GM12872 (cell line): ENCODE data around the gene SRSF4.

Experiments used
- TF ChIP-seq, protein P1 (sequence below): IDR thresholded peaks from 3 replicates; pipeline ENCODE4 v1.5.1; 2011; ENCODE audit warnings: low read depth, mild to moderate bottlenecking, low read length, moderate library complexity; ENCODE audit not compliant: insufficient read depth

The SRSF4 gene

DNA sequence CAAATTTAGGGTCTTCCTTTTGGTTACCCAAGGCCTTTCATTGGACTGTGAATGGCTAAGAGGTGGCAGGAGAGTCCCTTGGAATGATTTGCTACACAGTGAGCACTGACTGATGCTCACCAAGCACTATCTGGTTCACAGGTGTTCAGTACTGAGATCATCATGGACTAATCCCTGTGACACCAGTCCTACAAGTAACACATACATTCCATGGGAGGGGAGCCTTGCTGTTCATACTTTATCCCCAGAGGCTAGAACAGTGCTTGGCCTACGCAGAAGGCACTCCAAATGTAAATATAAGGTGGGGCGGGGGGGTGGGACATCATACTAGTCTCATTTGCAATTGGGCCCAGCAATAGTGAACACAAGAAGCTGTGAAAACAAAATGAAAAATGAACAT lies 37.5 kb downstream of the SRSF4 start:
- TF ChIP-seq, protein P1, sequence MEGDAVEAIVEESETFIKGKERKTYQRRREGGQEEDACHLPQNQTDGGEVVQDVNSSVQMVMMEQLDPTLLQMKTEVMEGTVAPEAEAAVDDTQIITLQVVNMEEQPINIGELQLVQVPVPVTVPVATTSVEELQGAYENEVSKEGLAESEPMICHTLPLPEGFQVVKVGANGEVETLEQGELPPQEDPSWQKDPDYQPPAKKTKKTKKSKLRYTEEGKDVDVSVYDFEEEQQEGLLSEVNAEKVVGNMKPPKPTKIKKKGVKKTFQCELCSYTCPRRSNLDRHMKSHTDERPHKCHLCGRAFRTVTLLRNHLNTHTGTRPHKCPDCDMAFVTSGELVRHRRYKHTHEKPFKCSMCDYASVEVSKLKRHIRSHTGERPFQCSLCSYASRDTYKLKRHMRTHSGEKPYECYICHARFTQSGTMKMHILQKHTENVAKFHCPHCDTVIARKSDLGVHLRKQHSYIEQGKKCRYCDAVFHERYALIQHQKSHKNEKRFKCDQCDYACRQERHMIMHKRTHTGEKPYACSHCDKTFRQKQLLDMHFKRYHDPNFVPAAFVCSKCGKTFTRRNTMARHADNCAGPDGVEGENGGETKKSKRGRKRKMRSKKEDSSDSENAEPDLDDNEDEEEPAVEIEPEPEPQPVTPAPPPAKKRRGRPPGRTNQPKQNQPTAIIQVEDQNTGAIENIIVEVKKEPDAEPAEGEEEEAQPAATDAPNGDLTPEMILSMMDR, result no peak

DNA sequence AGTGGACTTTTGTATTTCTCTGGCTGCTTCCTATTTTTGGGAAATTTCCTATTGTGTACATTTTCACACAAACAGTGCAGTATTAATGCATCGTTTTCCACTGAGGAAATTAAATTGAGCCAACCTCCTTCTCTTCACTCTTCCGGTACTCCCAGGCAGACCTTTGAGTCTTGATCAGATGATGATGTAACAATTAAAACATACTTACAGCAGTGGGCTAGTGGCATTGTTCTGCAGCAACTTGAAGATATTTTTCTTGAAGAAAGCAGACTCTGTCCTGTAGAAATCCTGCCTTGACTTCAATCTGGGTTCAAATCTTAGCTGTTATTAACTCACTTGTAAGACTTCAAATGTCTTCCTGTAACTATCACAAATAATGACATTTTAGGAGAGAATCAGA lies 39.0 kb downstream of the SRSF4 start:
- TF ChIP-seq, protein P1, result no peak

DNA sequence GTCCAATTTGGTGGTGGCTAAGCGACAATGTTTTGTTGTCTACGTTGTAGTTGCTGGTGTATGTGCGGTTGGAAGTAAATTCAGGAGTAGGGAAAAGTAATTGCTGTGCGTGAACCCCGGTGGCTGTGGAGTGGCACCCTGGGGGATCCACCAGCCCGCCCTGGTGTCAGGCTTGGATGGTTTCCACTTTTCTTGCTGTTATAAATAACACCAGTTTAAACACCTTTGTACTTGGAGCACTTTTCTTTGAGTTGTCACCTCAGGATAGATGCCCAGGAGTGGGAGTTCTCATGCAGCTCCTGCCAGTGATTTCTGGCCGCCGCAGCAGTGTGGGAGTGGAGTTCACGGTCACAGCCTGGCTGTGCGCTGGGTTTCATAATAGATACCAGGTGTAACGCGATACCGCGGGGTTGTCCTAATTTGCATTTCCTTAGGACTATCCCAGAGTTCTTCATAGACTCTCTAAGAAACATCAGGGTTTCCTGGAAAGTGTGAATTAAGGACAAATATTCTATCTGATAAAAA lies 45.2 kb downstream of the SRSF4 start:
- TF ChIP-seq, protein P1, result no peak

DNA sequence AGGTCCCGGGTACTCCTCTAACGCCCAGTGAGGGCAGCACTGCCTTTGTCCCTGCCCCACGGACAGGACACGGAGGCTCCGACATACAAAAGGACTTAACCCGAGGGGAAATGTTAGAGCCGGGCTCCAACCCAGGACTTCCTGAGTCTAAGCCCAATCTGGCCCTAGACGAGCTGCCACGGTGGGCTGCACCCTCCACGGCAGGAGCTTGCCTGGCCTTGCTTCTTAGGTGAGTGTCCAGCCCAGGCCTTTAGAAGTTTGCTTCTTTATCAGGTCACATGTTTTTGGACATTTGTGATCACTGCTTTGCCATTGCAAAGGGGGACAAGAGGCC lies 47.0 kb downstream of the SRSF4 start:
- TF ChIP-seq, protein P1, result no peak

DNA sequence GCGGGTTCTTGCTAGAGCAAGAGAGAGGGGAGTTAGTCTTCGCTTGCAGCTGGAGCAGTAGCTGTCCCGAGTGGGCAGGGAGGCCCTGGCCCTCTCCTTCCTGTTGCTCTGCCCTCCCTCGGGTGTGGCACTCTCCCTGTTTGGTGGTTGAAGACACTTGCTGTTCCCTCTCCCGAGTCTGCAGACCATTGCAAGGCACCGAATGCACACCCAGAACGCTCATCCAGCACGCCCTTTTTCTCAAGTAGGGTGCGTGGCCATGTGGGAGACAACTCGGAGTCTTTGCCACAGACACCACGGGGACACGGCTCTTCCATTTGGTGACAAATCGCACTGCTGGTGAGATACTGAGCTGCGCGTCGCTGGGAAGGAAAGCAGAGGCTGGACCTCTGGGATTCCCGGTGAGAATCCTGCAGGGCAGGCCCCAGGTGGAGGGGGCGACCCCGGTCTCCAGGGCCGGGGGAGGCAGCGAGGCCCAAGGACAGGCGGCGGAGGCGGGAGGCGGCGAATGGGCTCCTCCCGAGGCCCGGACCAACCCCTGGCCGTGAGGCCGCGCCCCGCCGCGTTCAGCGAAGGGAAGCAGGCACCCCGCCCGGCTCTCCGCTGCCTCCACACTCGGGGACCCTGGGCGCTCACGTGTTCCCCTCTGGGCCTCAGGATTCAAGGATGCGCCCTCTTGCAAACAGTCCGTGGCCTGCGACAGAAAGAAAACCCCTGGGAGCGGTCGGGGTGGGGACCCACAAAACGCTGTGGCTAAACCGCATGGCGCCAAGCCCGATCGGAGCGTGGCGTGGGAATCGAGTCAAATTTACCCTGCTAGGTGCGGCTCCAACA lies 47.6 kb downstream of the SRSF4 start:
- TF ChIP-seq, protein P1, result no peak

DNA sequence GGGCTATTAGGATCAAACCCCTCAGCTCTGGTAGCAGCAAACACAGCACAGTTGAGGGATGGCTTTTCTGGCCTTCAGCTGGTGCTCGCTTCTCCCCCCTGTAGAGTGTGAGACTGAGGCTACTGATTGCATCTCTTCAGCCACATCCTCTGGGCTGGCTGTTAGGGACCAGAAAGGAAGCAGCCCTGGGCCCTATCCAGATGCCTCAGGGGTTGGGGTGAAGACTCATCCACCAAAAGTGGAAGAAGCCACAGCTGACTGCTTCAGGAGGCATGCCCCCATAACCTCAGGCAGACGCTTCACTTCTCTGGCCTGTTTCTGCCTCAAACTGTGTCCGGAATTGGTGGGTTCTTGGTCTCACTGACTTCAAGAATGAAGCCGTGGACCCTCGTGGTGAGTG lies 51.8 kb downstream of the SRSF4 start:
- TF ChIP-seq, protein P1, result no peak

DNA sequence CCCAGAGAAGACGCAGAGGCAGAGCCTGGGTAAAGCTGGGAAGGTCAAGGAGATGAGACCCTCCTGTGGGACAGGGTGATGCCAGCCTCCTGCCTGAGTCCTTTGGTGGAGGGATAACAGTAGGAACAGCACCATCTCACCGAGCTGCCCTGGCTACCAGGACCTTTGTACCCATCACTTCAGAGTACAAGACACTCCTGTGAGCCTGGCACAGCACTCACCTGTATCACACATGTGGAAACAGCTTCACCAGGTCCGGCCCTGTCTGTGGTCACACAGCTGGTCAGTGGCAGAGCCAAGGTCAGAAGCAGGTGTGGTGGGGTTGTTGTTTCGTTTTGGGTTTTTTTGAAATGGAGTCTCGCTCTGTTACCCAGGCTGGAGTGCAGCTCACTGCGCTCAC lies 53.0 kb downstream of the SRSF4 start:
- TF ChIP-seq, protein P1, result no peak
